ENCODE data around the gene DCST1.

Gene DCST1

GRCh38 chr1:154999571-155000410 is 33.8 kb upstream of the DCST1 start:
- no peak for TF ChIP-seq CTCF (IDR thresholded peaks at IDR 0.05)

- TF ChIP-seq CTCF (IDR thresholded peaks at IDR 0.05), result no peak
Observed at GRCh38 chr1:155000411-155000725, 33.3 kb upstream of the DCST1 start.

- no peak for TF ChIP-seq CTCF (IDR thresholded peaks at IDR 0.05)
Observed at GRCh38 chr1:155000726-155001424, 32.7 kb upstream of the DCST1 start.

GRCh38 chr1:155001425-155001674 is 32.3 kb upstream of the DCST1 start:
- no peak for TF ChIP-seq CTCF (IDR thresholded peaks at IDR 0.05)

GRCh38 chr1:155001675-155002463 is 31.8 kb upstream of the DCST1 start:
- TF ChIP-seq CTCF (IDR thresholded peaks at IDR 0.05), result peak; percentile 60

GRCh38 chr1:155002464-155003226 is 31.0 kb upstream of the DCST1 start, which contains the start of gene ZBTB7B:
ZBTB7B (plus strand) TSS chr1:155002802; CDS start chr1:155014661, 11,859 bp downstream.
- no peak for TF ChIP-seq CTCF (IDR thresholded peaks at IDR 0.05)

- no peak for TF ChIP-seq CTCF (IDR thresholded peaks at IDR 0.05)
Observed at GRCh38 chr1:155003227-155003765, 30.3 kb upstream of the DCST1 start.

Measured in LNCAP (cell line).